ENCODE data around the gene MPLKIP.
"Not testable (repeated sequence)": the region's sequence is repeated elsewhere in the genome, so short reads cannot be mapped to it uniquely, and the experiment has no call there.

Gene MPLKIP

DNA sequence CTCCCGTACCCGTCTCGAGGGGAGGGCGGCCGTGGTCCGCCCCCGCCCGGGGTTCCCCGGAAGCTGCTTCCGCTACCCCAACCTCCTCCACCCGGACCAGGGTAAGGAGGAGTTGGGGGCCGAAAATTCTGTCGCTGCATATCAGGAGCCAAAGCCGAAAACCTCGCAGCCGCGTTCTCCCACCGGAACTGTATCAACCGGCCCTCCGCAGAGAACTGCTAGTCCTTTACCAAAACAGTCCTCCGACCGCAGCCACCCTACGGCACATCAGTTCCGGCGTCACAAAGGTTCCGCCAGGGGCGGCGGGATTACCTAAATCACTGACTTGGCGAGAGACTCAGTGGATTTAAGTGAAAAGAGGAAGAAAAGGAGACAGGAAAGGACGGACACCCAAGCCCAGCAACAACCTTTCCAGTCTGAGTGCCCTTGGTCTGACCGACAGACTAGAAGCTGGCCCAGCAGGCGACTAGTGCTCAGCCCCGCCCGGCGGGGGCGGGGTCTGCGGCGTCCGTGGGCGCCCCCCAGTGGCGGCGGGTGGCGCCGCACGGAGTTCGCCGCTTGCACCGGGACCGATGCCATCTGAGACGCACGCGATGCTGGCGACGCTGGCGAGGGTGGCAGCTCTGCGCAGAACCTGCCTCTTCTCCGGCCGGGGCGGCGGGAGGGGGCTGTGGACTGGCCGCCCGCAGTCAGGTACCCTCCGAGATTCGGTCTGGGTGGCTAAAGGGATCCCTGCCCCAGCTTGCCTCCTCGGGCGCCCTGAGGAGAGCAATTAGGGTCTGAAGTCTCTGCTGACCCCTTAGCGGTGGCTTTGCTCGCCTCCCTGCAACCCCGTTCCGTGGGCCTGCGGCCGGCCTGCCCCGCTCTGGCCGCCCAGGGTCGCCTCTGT lies at the start of gene MPLKIP, which contains the start of gene SUGCT:
Gene MPLKIP (minus strand): TSS at position 195 of the 889 bp plus-strand sequence. CDS start 55 bp downstream, at position 140.
Gene SUGCT (plus strand): TSS at position 578 of the 889 bp plus-strand sequence.
- peak; percentile 78 to 97 (median 89) for DNase-seq

DNA sequence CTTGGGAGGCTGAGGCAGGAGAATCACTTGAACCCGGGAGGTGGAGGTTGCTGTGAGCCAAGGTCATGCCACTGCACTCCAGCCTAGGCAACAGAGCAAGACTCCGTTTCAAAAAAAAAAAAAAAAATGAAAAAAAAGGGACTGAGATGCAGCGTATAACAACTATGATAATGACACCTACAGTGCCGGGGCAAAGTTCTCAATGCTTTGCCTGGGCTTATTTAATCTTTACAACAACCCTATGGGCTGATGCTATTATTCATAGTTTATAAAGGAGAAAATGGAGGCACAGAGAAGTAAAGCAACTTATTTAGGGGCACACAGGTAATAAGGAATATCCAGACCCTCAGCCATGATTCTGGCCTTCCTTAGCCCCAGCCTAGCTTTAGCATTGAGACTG lies 48.0 kb upstream of the MPLKIP start:
- DNase-seq: no peak

DNA sequence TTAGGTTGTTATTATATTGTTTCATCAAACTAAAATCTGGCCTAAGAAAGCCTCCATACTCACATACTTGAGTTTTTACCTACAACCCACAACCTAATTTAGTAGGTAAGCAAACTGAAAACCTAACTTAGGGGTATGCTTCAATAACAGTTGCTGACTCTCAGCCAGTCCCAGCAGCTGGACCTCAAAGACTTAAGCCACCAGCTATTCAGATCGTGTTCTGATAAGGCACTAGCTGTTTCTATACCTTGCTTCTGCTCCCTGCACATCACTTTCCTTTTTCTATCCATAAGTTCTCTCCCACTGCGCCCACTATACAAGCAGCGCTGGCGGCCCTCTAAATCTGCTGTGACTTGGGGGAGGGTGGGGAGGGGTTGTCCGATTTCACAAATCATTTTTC lies 42.6 kb upstream of the MPLKIP start:
- no peak for DNase-seq

DNA sequence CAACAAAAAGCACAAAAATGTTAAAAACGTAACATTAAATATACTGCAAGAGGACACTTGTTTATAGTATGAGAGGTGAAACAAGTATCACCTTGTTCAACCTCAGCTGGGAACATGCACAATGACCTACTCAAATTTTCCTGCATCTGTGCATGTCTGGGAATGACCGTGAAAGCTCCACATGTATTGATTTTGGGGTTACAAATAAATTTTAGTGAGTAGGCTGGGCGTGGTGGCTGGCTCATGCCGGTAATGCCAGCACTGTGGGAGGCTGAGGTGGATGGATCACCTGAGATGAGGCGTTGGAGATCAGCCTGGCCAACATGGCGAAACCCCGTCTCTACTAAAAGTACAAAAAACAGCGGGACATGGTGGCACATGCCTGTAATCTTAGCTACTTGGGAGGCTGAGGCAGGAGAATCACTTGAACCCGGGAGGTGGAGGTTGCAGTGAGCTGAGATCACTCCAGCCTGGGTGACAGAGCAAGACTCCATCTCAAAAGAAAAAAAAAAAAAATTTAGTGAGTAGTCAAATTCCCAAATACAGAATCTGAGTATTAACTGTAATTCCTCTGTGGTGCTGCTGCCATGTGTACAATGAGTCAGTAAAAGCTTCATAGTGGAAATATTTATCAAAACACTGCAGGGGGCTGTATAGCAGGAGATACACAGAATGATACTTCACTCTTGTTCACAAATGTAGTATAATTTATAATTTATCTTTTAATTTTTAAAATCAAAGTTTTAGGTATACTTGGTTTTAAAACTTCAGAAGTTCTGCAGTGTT lies 41.5 kb upstream of the MPLKIP start:
- no peak for DNase-seq

DNA sequence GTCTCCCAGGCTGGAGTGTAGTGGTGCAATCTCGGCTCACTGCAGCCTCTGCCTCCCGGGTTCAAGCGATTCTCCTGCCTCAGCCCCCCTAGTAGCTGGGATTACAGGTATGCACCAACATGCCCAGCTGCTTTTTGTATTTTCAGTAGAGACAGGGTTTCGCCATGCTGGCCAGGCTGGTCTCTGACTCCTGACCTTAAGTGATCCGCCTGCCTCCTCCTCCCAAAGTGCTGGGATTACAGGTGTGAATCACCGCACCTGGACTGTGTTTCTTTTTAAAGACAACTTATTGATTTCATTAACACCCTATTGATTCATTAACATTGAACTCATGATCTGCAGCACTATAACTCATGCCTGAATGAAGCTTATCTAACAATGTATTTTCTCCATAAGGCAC lies 40.8 kb upstream of the MPLKIP start:
- not testable (repeated sequence) for DNase-seq

DNA sequence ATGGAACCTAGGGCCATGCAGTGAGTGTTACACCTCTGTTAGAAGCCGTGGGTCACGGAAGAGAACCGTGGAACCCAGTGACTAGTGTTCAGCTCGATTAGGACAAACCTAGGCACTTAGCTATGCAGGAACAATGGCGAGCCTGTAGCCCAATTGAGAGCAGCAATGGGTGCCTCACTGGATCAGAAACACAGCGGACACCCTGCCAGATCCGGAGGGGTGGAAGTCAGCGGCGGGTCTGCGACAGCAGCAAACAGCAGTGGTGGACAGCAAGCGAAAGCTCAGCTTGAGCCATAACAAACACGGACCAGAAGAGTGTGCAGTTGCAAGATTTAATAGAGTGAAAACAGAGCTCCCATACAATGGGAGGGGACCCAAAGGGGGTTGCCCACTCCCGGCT lies 38.7 kb upstream of the MPLKIP start:
- DNase-seq: not testable (repeated sequence)

DNA sequence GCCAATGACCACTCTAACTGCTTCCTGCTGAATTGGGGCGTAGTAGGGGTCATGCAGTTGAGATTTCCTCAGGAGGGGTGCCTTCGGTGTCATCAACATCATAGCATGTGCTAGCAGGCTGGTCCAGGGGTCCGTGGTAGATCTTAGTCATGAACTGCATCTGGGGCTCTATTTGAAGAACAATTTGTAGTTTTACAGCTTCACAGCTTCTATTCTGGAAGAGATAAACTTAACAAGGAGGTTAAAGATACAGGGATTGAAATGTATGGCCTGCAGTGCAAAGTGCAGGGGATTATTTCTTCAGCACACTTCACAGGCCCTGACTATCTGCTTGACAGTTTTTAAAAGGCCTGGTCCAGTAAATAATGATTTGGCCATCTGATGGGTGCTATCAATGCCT lies 33.8 kb upstream of the MPLKIP start:
- not testable (repeated sequence) for DNase-seq

DNA sequence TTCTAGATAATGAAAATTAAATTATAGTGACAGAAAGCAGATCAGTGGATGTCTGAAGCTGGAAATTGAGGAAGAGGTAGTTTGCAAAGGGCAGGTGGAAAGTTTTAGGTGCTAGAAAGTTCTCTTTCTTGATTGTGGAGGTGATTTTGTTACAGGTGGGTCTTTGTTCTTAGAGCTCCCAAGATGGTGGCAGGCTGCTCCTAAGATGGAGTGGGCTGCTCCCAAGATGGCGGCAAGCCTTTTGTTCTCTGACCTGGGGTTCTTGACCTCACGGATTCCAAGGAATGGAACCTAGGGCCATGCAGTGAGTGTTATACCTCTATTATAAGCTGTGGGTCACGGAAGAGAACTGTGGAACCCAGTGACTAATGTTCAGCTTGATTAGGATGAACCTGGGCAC lies 32.9 kb upstream of the MPLKIP start:
- DNase-seq: no peak

DNA sequence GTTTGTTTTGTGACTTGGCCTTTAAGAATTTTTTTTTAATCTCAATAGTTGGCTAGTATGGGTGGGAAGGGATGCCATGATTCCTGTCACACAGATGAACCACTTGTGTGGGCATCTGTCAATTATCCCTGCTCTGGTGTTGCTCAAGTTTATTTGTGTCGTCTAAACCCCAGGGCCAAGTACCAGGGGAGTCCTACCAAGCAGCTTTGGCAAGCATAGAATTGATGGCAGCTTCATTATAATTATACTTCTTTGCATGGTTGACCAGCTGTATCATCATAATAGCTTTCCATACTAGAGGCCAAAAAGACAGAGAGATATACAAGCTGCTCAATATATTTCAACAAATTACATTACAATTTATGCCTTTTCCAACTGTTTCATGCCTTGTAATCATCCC lies 30.8 kb upstream of the MPLKIP start:
- no peak for DNase-seq

DNA sequence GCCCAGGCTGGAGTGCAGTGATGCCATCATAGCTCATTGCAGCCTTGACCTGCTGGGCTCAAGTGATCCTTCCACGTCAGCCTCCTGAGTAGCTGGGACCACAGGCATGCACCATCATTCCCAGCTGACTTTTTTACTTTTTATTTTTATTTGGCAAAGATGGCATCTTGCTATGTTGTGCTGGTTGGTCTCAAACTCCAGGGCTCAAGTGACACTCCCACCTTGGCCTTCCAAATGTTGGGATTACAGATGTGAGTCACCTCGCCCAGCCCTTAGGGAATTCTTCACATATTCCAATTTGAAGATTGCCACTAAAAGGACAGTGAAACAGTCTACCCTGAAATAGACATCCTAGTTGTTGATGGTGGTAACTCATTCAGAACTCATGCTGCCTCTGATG lies 28.1 kb upstream of the MPLKIP start:
- DNase-seq: no peak

DNA sequence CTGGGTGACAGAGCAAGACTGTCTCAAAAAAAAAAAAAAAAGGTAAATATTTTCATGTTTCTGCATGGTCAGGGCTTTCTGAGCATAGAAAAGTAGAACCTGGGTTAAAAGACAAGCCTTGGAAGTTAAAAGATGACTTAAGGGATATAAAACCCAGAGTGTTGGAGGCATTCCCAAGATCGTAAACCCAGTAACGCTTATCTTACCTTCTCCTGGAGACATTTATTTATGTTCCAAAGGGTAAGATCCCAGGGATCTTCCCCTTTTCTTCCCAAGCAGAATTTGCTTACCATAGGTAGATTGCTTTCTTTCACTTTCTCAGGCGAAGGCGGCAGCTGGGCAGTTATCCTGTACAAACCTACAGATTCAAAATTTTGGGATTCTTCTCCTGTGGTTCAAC lies 22.6 kb upstream of the MPLKIP start:
- no peak for DNase-seq

DNA sequence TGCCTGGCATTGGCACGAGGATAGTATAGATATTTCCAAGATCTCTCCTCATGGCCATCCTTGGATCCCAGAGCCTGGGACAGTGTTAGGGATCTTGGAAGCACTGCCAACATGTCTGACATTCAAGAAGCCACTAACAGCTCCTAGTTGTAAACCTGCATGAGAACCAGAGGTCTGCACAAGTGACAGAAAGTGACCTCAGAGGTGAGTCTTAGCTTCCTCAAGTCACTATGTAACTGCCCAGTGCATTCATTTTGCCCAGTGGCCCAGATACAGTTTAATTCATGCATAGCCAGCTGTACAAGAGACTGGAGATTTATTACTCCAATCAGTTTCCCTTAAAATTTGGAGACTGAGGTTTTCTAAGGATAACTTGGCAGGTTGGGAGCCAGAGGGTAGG lies 17.1 kb upstream of the MPLKIP start:
- DNase-seq: no peak

DNA sequence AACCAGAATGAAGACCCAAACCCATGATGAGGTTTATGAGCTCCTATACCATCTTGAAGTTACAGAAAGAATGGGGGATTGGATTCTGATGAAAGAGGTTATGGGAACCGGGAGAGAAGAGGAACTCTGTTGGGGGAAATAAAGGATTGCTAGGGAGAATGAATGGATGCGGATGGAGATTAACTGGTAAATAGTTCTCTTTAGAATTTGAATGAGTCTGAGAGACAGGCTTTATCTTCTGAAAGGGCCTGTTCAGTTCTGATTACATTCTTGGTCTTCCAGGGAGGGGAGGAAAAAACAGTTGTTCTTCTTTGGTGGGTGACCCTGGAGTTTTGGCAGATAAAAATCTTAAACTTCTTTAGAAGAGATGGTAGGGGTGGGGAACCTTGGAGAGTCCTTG lies 14.2 kb upstream of the MPLKIP start:
- DNase-seq: no peak

DNA sequence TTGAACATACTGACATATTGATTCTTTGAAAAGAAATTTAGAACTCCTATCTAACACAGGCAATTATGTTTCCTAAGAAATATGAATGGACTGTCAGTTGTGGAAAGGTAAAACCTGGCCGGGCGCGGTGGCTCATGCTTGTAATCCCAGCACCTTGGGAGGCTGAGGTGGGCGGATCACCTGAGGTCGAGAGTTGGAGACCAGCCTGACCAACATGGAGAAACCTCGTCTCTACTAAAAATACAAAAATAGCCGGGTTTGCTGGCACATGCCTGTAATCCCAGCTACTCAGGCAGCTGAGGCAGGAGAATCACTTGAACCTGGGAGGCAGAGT lies 13.8 kb upstream of the MPLKIP start:
- not testable (repeated sequence) for DNase-seq

DNA sequence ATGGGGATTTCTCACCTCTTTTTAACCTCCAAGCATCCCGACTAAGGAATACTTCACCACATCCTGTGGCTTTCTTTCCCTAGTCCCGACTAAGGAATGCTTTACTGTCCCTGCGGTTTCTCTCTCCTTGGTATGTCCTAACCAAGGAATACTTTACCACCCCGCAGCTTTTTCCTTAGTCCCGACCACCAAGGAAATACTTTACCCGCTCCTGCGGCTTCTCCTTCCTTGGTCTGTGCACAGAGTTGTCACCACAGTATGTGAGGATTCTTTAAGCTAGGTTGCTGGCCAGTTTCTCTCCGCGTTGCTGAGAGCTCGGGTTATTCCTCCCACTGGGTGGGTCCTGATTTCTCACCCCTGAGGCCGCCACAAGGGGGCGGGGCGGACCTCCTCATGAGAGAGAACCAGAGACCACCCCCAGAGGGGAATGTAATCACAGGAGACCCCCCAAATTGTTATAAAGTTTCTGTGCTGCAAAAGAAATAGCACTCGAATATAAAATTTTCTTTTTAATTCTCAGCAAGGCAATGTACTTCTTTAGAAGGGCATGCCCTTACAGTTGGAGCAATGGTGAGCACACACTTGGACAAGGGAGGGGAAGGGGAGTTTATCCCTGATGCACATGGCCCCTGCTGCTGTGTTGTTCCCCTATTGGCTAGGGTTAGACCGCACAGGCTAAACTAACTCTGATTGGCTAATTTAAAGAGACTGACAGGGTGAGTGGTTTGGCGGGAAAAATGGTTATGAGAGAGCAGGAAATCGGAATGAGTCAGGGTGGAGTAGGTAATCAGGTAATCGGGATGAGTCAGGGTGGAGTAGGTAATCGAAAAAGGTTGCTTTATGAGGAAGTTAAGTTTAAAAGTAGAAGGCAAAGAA lies 13.2 kb upstream of the MPLKIP start:
- DNase-seq: no peak

DNA sequence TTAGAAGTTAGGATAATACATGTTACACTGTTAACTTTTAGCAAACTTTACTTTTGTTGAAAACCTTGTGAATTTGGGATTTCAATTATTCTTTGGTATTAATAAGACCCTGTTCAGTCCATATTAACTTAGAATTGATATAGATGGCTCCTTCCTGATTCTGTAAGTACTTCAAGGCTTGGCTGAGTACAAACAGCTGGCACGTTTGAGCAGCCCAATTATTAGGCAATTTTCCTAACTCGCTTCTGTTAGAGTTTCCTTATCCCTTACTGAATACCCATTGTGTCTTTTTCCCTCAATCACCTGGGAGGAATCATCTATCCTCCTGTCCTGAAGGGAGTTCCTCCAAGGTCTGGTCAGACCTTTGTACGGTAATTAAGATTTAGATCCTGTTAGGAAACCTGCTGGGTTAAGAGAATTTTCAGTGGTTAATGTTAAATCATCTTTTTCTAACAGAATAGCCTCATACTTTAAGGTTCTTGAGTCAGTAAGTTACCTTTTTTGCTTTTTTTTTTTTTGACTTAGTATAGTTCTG lies 11.2 kb upstream of the MPLKIP start:
- DNase-seq: not testable (repeated sequence)

DNA sequence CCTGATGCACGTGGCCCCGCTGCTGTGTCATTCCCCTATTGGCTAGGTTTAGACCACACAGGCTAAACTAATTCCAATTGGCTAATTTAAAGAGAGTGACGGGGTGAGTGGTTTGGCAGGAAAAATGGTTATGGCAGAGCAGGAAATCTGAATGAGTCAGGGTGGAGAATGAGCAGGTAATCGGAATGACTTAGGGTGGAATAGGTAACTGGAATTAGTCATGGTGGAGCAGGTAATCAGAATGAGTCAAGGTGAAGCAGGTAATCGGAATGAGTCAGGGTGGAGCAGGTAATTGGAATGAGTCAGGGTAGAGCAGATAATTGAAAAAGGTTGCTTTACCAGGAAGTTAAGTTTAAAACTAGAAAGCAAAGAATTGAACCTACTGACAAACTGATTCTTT lies 7.5 kb upstream of the MPLKIP start:
- DNase-seq: not testable (repeated sequence)

DNA sequence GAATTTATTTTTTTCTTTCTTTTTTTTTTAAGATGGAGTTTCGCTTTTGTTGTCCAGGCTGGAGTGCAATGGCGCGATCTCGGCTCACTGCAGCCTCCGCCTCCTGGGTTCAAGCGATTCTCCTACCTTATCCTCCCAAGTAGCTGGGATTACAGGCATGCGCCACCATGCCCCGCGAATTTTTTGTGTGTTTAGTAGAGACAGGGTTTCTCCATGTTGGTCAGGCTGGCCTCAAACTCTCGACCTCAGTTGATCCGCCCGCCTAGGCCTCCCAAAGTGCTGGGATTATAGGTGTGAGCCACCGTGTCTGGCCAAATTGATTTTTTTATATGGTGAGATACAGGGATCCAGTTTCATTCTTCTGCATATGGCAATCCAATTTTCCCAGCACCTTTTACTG lies 5.5 kb upstream of the MPLKIP start:
- not testable (repeated sequence) for DNase-seq

DNA sequence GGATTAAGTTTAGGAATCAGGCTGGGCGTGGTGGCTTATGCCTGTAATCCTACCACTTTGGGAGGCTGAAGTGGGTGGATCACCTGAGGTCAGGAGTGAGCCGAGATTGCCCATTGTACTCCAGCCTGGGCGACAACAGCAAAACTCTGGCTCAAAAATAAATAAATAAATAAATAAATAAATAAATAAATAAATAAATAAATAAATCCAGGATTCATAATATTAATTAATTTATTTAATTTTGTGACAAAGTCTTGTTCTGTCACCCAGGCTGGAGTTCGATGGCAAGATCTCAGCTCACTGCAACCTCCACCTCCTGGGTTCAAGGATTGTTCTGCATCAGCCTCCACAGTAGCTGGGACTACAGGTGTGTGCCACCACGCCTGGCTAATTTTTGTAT lies 4.6 kb upstream of the MPLKIP start:
- no peak for DNase-seq

DNA sequence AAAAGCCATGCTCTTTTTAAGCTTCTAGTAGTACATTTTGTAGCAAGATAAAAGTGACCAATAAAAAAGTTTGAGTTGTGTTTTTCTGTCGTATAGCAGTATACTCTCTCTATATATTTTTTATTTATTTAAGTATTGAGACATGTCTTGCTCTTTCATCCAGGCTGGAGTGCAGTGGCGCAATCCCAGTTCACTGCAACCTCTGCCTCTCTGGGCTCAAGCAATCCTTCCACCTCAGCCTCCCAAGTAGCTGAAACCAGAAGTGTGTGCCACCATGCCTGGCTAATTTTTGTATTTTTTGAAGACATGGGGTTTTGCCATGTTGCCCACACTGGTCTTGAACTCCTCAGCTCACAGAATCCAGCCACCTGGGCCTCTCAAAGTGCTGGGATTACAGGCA lies 3.1 kb upstream of the MPLKIP start:
- DNase-seq: no peak

DNA sequence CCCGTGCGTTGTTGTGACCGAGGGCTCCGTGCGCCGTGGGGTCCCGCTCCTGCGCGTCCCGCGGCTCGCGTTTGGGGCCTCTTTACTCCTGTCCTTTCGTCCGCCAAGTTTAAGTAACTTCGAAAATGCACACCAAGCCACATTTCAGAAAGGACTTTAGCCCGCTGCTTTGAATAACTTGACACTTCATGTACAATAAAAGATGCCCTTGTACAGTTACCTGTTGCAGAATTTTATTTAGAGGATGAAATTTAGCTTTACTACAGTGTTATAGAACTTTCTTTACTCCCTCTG lies 842 bp upstream of the MPLKIP start:
- peak in 2 of 6 experiments; percentile 24 to 65 for DNase-seq

DNA sequence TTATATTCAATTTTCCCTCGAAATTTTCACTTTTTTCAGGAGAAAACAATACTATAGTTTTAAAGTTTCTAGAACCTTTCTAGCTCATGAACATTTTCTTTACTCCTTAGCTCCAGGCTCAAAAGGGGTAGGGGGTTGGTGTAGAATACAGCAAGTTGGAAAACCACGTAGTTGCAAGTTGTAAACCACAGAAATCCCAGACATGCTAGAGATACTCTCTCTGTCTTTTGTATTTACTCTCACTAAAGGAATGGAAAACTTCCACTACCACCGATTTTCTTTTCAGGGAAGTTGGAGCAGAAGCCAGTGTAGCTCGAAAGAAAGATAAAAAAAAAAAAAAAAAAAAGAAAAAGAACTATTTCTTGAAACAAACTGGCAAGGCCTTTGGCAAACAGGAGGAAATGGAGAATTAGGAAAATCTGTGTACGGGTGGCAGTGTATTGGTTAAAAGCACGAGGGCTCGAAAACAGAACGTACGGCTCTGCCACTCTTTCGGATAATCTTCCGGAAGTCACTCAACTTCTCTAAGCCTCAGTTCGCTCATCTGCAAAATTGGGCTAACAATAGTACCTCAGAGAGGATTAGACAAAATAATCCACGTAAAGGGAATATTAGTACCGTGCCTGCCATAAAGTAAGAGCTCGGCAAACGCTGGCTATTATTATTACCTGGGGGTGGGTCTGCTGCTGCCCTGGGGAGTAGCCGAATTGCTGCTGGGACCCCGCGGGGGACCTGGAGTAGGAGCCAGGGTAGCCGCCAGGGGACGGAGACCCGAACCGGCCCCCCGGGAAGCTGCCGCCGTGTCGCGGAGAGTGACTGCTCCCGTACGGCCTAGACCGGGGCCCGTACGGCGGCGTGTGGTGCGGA lies 628 bp downstream of the MPLKIP start:
- DNase-seq: peak in 3 of 6 experiments; percentile 38 to 68 (median 66)

Measured in stimulated activated naive CD4-positive, alpha-beta T cell (primary cell).